Glutamatergic neuron (in vitro differentiated cells): ENCODE data around the gene EIF4B. TPM values are rescaled to one million over a fixed set of nuclear protein-coding genes. Genes with fewer than 3 reads are reported as not detected.

Source experiments
- DNase-seq: peaks from one replicate; pipeline ENCODE4 v3.0.0; 2022
- H3K27ac Mint-ChIP-seq: one replicate; pipeline ENCODE4 v1.8.0; 2020; ENCODE audit warnings: mild to moderate bottlenecking, mixed read lengths, inconsistent platforms; ENCODE audit not compliant: unreplicated experiment
- H3K27me3 Mint-ChIP-seq: one replicate; pipeline ENCODE4 v1.8.0; 2020; ENCODE audit warnings: mild to moderate bottlenecking, moderate library complexity, mixed read lengths, inconsistent platforms; ENCODE audit not compliant: unreplicated experiment
- H3K36me3 Mint-ChIP-seq: one replicate; pipeline ENCODE4 v1.8.0; 2020; ENCODE audit warnings: mild to moderate bottlenecking, mixed read lengths, inconsistent platforms; ENCODE audit not compliant: unreplicated experiment
- H3K4me1 Mint-ChIP-seq: one replicate; pipeline ENCODE4 v1.8.0; 2020; ENCODE audit warnings: mild to moderate bottlenecking, low read depth, mixed read lengths, inconsistent platforms; ENCODE audit not compliant: unreplicated experiment
- H3K4me3 Mint-ChIP-seq: one replicate; pipeline ENCODE4 v1.8.0; 2020; ENCODE audit warnings: mild to moderate bottlenecking, mixed read lengths, inconsistent platforms; ENCODE audit not compliant: unreplicated experiment
- H3K9me3 Mint-ChIP-seq: one replicate; pipeline ENCODE4 v1.8.0; 2020; ENCODE audit warnings: mild to moderate bottlenecking, moderate library complexity, mixed read lengths, inconsistent platforms; ENCODE audit not compliant: unreplicated experiment
- CTCF ChIP-seq: fragments of 200-600 bp; sonication (generic); IDR thresholded peaks from one replicate; pipeline ENCODE4 v1.5.0; 2021; ENCODE audit not compliant: partially characterized antibody, unreplicated experiment
- total RNA-seq: library from RNA; stranded (reverse); fragmentation: NEBNext Ultra II Directional; extraction: Animal tissue kit (Norgen Biotek cat#: 25700); gene quantifications from one replicate; pipeline ENCODE4 v1.2.1, GENCODE V29; 2021; ENCODE audit not compliant: unreplicated experiment

Gene EIF4B
- total RNA-seq, 1 donor from 2014 or later: 283 TPM

GRCh38 chr12:52975820-52976573, 30.3 kb upstream of the EIF4B start:
- peaks cover 7% of the 10 kb centered on the region for H3K27me3 Mint-ChIP-seq
- no peaks in the 10 kb centered on the region for H3K4me1 Mint-ChIP-seq
- H3K4me3 Mint-ChIP-seq: no peak overlapping the region
- peak overlapping the region; percentile 23 for H3K27ac Mint-ChIP-seq
- TF ChIP-seq CTCF: no peak
- no peak for DNase-seq
- H3K9me3 Mint-ChIP-seq: peaks cover 1% of the 10 kb centered on the region
- no peaks in the 10 kb centered on the region for H3K36me3 Mint-ChIP-seq

- no peak for DNase-seq
- no peaks in the 10 kb centered on the region for H3K36me3 Mint-ChIP-seq
- no peaks in the 10 kb centered on the region for H3K4me1 Mint-ChIP-seq
- no peak for TF ChIP-seq CTCF
- H3K4me3 Mint-ChIP-seq: no peak overlapping the region
- no peak overlapping the region for H3K27ac Mint-ChIP-seq
- peaks cover 7% of the 10 kb centered on the region for H3K27me3 Mint-ChIP-seq
- H3K9me3 Mint-ChIP-seq: peaks cover 3% of the 10 kb centered on the region
Measured at GRCh38 chr12:52976574-52977071, 29.6 kb upstream of the EIF4B start.

GRCh38 chr12:52977170-52977569, 29.1 kb upstream of the EIF4B start:
- Mint-ChIP-seq H3K4me1 (no peaks in the 10 kb centered on the region), H3K9me3 (peaks cover 3% of the 10 kb centered on the region), H3K27me3 (peaks cover 7% of the 10 kb centered on the region), H3K27ac (no peak overlapping the region), H3K36me3 (no peaks in the 10 kb centered on the region), H3K4me3 (no peak overlapping the region)
- TF ChIP-seq CTCF: no peak
- DNase-seq: no peak

- H3K36me3 Mint-ChIP-seq: no peaks in the 10 kb centered on the region
- no peak overlapping the region for H3K27ac Mint-ChIP-seq
- peaks cover 8% of the 10 kb centered on the region for H3K27me3 Mint-ChIP-seq
- peaks cover 3% of the 10 kb centered on the region for H3K9me3 Mint-ChIP-seq
- DNase-seq: no peak
- no peak for TF ChIP-seq CTCF
- H3K4me1 Mint-ChIP-seq: no peaks in the 10 kb centered on the region
- no peak overlapping the region for H3K4me3 Mint-ChIP-seq
Measured at GRCh38 chr12:52980096-52980649, 26.1 kb upstream of the EIF4B start.

GRCh38 chr12:52980650-52981423, 25.4 kb upstream of the EIF4B start:
- Mint-ChIP-seq H3K9me3 (peaks cover 3% of the 10 kb centered on the region), H3K27ac (no peak overlapping the region), H3K4me1 (no peaks in the 10 kb centered on the region), H3K36me3 (no peaks in the 10 kb centered on the region), H3K27me3 (peaks cover 8% of the 10 kb centered on the region), H3K4me3 (no peak overlapping the region)
- peak; percentile 90 for DNase-seq
- peak; percentile 94 for TF ChIP-seq CTCF
